Spleen (tissue), 11 donors: ENCODE results near the gene ZBBX. TPM values are rescaled to one million over a fixed set of nuclear protein-coding genes. Genes with fewer than 3 reads are reported as not detected.

Experiments
- DNase-seq: peaks from one replicate; pipeline ENCODE4 v3.0.0-alpha.2; 2020
- H3K27ac ChIP-seq, 8 donors: fragments of 200-600 bp; sonication (generic) in 7 of 8; 1 replicate in 4 of 8; 2 replicates in 4 of 8; pipeline versions ENCODE4 v1.5.0 to v1.8.0; 2016 to 2021; ENCODE audit warnings: inconsistent platforms in 4 of 8, mild to moderate bottlenecking in 4 of 8, moderate library complexity in 1 of 8
- H3K27me3 ChIP-seq, 7 donors: fragments of 200-600 bp; sonication (generic) in 6 of 7; replicated peaks in 1 of 7; 1 replicate in 4 of 7; 2 replicates in 3 of 7; pipeline versions ENCODE4 v1.5.0 to v1.8.0; 2016 to 2021; ENCODE audit warnings: inconsistent platforms in 3 of 7, mild to moderate bottlenecking in 1 of 7
- H3K36me3 ChIP-seq, 6 donors: fragments of 200-600 bp; sonication (generic) in 5 of 6; 1 replicate in 4 of 6; 2 replicates in 2 of 6; pipeline versions ENCODE4 v1.5.0 to v1.8.0; 2016 to 2021; ENCODE audit warnings: inconsistent platforms in 2 of 6
- H3K4me1 ChIP-seq, 6 donors: fragments of 200-600 bp; sonication (generic) in 5 of 6; 1 replicate in 3 of 6; 2 replicates in 3 of 6; pipeline versions ENCODE4 v1.5.0 to v1.8.0; 2016 to 2021; ENCODE audit warnings: inconsistent platforms in 3 of 6
- H3K4me3 ChIP-seq, 8 donors: fragments of 200-600 bp; sonication (generic) in 7 of 8; 1 replicate in 4 of 8; 2 replicates in 4 of 8; pipeline versions ENCODE4 v1.5.0 to v1.8.0; 2016 to 2021; ENCODE audit warnings: inconsistent platforms in 4 of 8, mild to moderate bottlenecking in 4 of 8, moderate library complexity in 2 of 8
- H3K9me3 ChIP-seq, 8 donors: fragments of 200-600 bp; sonication (generic) in 7 of 8; 1 replicate in 4 of 8; 2 replicates in 4 of 8; pipeline versions ENCODE4 v1.5.0 to v1.8.0; 2016 to 2021; ENCODE audit warnings: inconsistent platforms in 4 of 8
- POLR2A ChIP-seq, 3 donors: fragments of 450-650 bp; IDR thresholded peaks; one replicate each; pipeline ENCODE4 v1.5.1; 2017; ENCODE audit warnings: antibody characterized with exemption in 3 of 3, mild to moderate bottlenecking in 1 of 3
- POLR2AphosphoS5 ChIP-seq, 3 donors: sonication (generic); formaldehyde crosslinking; IDR thresholded peaks; one replicate each; pipeline ENCODE4 v1.5.1; 2017; ENCODE audit warnings: antibody characterized with exemption in 3 of 3
- WGBS, 5 donors: extraction: QIAGEN DNeasy Blood & Tissue Kit in 3 of 5; methylation state at CpG; one replicate each; pipeline versions ENCODE4 v1.1.5 to v1.1.7; 2013 to 2018; 5-methylcytosine and 5-hydroxymethylcytosine counted together
- intact Hi-C: fragments of 100-400 bp; cut with DNase I; formaldehyde crosslinking; loops from one replicate; pipeline ENCODE4 v1.15.0; 2023; ENCODE audit warnings: low total_unique reads
- polyA plus RNA-seq, 3 donors: library from polyadenylated mRNA; stranded (reverse); fragments of 200-250 nt; gene quantifications; one replicate each; pipeline ENCODE4 v1.2.1, GENCODE V29; 2013
- total RNA-seq, 7 donors: library from RNA; depleted of rRNA in 3 of 7; stranded (reverse); fragments of >200 nt in 3 of 7; fragmentation: NEBNext Ultra II Directional in 4 of 7; extraction: Animal tissue kit (Norgen Biotek cat#: 25700) in 4 of 7; gene quantifications; one replicate each; pipeline versions ENCODE4 v1.1.0 to v1.2.1, GENCODE V29; 2016 to 2021
- TF ChIP-seq, protein P1 (sequence below), 11 experiments: fragments of 200-600 bp in 7 of 11; fragments of 450-650 bp in 4 of 11; sonication (generic) in 4 of 11; IDR thresholded peaks in 8 of 11; conservative IDR thresholded peaks in 3 of 11; 1 replicate in 7 of 11; 2 replicates in 4 of 11; pipeline versions ENCODE4 v1.4.0 to v1.8.0; 2016 to 2021; ENCODE audit warnings: antibody characterized with exemption in 11 of 11, inconsistent platforms in 4 of 11, mild to moderate bottlenecking in 1 of 11
- donor health status: healthy with polysubstance abuse.
- donor health status: DM: no; HTN: no; CAD: no; lungs with moderate emphysema.
- donor health status: DM: no; HTN: no; CAD: no.
- donor health status: Bipolar disorder and iron deficiency.
- donor health status: healthy.
- donor health status: DM: no; HTN: no; CAD: no.
- donor health status: DM: yes; HTN: yes; CAD: no.

The ZBBX gene
- total and polyA plus RNA-seq, 10 donors: 0.46 TPM; not detected in 9

DNA sequence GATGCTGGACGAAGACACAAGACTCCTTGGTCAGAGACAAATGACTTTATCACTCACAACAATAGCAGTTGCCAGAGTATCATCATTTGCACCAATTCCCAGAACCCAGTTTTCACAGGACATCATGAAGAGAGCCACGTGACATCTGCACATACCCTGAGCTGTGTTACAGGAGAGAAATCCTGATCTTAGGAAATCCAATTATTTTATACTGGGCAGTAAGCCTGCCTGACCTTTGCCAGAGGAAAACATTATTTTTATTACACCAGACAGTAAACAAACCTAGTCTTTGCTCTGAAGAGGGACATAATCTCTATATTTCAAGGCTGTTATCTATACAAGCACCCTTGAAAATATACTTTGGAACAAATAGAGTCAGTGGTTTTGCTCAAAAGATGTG, 77.4 kb downstream of the ZBBX start:
- intact Hi-C loops: no loop called here
- DNase-seq: no peak
- 46 to 77% (median 64%) methylated on average over 2 of the region's 2 CpGs for WGBS, 5 donors
- Histone ChIP-seq H3K27me3 (no peaks in the 10 kb centered on the region), H3K27ac (no peak overlapping the region), H3K4me1 (no peaks in the 10 kb centered on the region), H3K36me3 (no peaks in the 10 kb centered on the region), H3K9me3 (no peaks in the 10 kb centered on the region), H3K4me3 (no peak overlapping the region)
- TF ChIP-seq POLR2A (IDR thresholded peaks at IDR 0.05) (no peak), POLR2AphosphoS5 (IDR thresholded peaks at IDR 0.05) (no peak)
- TF ChIP-seq, protein P1, sequence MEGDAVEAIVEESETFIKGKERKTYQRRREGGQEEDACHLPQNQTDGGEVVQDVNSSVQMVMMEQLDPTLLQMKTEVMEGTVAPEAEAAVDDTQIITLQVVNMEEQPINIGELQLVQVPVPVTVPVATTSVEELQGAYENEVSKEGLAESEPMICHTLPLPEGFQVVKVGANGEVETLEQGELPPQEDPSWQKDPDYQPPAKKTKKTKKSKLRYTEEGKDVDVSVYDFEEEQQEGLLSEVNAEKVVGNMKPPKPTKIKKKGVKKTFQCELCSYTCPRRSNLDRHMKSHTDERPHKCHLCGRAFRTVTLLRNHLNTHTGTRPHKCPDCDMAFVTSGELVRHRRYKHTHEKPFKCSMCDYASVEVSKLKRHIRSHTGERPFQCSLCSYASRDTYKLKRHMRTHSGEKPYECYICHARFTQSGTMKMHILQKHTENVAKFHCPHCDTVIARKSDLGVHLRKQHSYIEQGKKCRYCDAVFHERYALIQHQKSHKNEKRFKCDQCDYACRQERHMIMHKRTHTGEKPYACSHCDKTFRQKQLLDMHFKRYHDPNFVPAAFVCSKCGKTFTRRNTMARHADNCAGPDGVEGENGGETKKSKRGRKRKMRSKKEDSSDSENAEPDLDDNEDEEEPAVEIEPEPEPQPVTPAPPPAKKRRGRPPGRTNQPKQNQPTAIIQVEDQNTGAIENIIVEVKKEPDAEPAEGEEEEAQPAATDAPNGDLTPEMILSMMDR (IDR thresholded peaks at IDR 0.05 in 8 of 11, conservative IDR thresholded peaks at IDR 0.05 in 3 of 11): no peak

DNA sequence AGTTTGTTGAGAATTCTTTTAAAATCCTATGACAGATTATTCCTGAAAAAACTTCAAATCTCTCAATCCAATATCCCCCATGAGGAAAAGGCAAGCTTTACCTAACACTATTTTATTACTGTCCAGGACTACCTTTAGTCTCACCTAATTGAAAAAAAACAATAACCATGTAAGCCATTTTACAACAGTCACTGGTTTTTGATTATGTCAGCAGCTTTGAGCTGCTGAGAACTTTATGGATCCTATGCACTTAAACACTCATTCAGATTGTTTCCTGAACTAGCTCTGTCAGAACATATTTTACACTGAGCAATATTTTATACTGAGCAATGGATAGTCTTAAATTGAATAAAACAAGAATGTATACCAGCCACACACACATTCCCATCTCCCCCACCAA, 79.9 kb downstream of the ZBBX start:
- Histone ChIP-seq H3K4me3 (no peak overlapping the region), H3K9me3 (peaks cover 0 to 2% (median 1%) of the 10 kb centered on the region in 8 donors), H3K27me3 (no peaks in the 10 kb centered on the region), H3K36me3 (no peaks in the 10 kb centered on the region), H3K27ac (no peak overlapping the region), H3K4me1 (no peaks in the 10 kb centered on the region)
- no peak for TF ChIP-seq POLR2AphosphoS5 (IDR thresholded peaks at IDR 0.05)
- TF ChIP-seq, protein P1 (IDR thresholded peaks at IDR 0.05 in 8 of 11, conservative IDR thresholded peaks at IDR 0.05 in 3 of 11): no peak
- DNase-seq: no peak
- intact Hi-C loops: no loop called here

GRCh38 chr3:167289435-167289834, 90.7 kb downstream of the ZBBX start:
- H3K27me3 ChIP-seq: no peaks in the 10 kb centered on the region
- WGBS, 5 donors: 76 to 85% (median 84%) methylated on average over 5 to 8 of the region's 8 CpGs
- TF ChIP-seq POLR2AphosphoS5 (IDR thresholded peaks at IDR 0.05) (no peak), POLR2A (IDR thresholded peaks at IDR 0.05) (no peak)
- TF ChIP-seq, protein P1 (IDR thresholded peaks at IDR 0.05 in 8 of 11, conservative IDR thresholded peaks at IDR 0.05 in 3 of 11): no peak
- H3K27ac ChIP-seq: no peak overlapping the region
- DNase-seq: no peak
- no peaks in the 10 kb centered on the region for H3K4me1 ChIP-seq
- no peak overlapping the region for H3K4me3 ChIP-seq
- no peaks in the 10 kb centered on the region for H3K36me3 ChIP-seq
- H3K9me3 ChIP-seq: peaks cover 0 to 4% (median 0%) of the 10 kb centered on the region in 8 donors
- intact Hi-C loops: no loop called here

- no peak for DNase-seq
- H3K9me3 ChIP-seq: peaks cover 0 to 4% (median 0%) of the 10 kb centered on the region in 8 donors
- no peaks in the 10 kb centered on the region for H3K27me3 ChIP-seq
- H3K36me3 ChIP-seq: no peaks in the 10 kb centered on the region
- no peak overlapping the region for H3K27ac ChIP-seq
- H3K4me1 ChIP-seq: no peaks in the 10 kb centered on the region
- TF ChIP-seq POLR2A (IDR thresholded peaks at IDR 0.05) (no peak), POLR2AphosphoS5 (IDR thresholded peaks at IDR 0.05) (no peak)
- TF ChIP-seq, protein P1 (IDR thresholded peaks at IDR 0.05 in 8 of 11, conservative IDR thresholded peaks at IDR 0.05 in 3 of 11): no peak
- H3K4me3 ChIP-seq: no peak overlapping the region
- intact Hi-C loops: no loop called here
Measured at GRCh38 chr3:167288737-167289136, 91.4 kb downstream of the ZBBX start.
